ENCODE data around the gene ASL. TPM values are rescaled to one million over a fixed set of nuclear protein-coding genes. Genes with fewer than 3 reads are reported as not detected.
"Not testable (repeated sequence)": the region's sequence is repeated elsewhere in the genome, so short reads cannot be mapped to it uniquely, and the experiment has no call there.

Gene ASL
- total RNA-seq, 1 experiment from 2014 or later, result 55.3 TPM

GRCh38 chr7:66036382-66036781, 39.2 kb upstream of the ASL start:
- Mint-ChIP-seq H3K27me3 (ENCODE audit: unreplicated experiment) (no peaks in the 10 kb centered on the region), H3K9me3 (ENCODE audit: low read depth, unreplicated experiment) (no peaks in the 10 kb centered on the region), H3K4me1 (ENCODE audit: low read depth, unreplicated experiment) (no peaks in the 10 kb centered on the region), H3K36me3 (ENCODE audit: insufficient read depth, unreplicated experiment) (no peaks in the 10 kb centered on the region), H3K27ac (ENCODE audit: unreplicated experiment) (no peak overlapping the region), H3K4me3 (ENCODE audit: low read depth, unreplicated experiment) (no peak overlapping the region)
- intact Hi-C loops (cut with micrococcal nuclease; ENCODE audit: unreplicated experiment), result loop anchor here (10.0 kb wide), 1 partner anchor 118 kb away; no protein-coding TSS in a partner anchor
- CTCF ChIA-PET, result no interaction called here
- BruUV-seq (replicated peaks), result no TSS peak
- TF ChIP-seq CTCF (IDR thresholded peaks at IDR 0.05; ENCODE audit: unreplicated experiment), result no peak
- no peak for DNase-seq

DNA sequence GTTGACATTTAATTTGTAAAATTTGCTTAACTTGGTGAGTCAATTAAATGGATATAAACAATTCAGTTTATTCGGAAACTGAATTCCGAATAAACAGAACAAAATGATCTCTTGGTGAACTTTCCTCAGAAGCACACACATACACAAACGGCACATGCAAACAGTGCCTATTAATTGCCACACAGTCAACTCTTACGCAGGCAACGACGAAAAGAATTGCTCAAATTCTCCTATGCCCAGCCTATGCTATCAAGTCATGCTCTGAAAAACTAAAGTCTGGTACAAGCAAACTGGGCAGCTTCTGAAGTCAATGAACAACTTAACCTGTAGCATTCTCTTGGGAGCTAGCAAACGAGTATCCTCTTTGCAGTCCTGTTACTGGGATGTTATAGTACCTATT, 38.8 kb upstream of the ASL start:
- H3K27ac Mint-ChIP-seq (ENCODE audit: unreplicated experiment), result no peak overlapping the region
- H3K27me3 Mint-ChIP-seq (ENCODE audit: unreplicated experiment), result no peaks in the 10 kb centered on the region
- no peaks in the 10 kb centered on the region for H3K9me3 Mint-ChIP-seq (ENCODE audit: low read depth, unreplicated experiment)
- BruUV-seq (replicated peaks), result no TSS peak
- no peak for DNase-seq
- intact Hi-C loops (cut with micrococcal nuclease; ENCODE audit: unreplicated experiment), result loop anchor here (10.0 kb wide), 1 partner anchor 118 kb away; no protein-coding TSS in a partner anchor
- no peak overlapping the region for H3K4me3 Mint-ChIP-seq (ENCODE audit: low read depth, unreplicated experiment)
- no peaks in the 10 kb centered on the region for H3K4me1 Mint-ChIP-seq (ENCODE audit: low read depth, unreplicated experiment)
- CTCF ChIA-PET, result no interaction called here
- TF ChIP-seq CTCF (IDR thresholded peaks at IDR 0.05; ENCODE audit: unreplicated experiment), result no peak
- H3K36me3 Mint-ChIP-seq (ENCODE audit: insufficient read depth, unreplicated experiment), result no peaks in the 10 kb centered on the region

- CTCF ChIA-PET, result no interaction called here
- H3K4me1 Mint-ChIP-seq (ENCODE audit: low read depth, unreplicated experiment), result no peaks in the 10 kb centered on the region
- intact Hi-C loops (cut with micrococcal nuclease; ENCODE audit: unreplicated experiment), result loop anchor here (10.0 kb wide), 1 partner anchor 116 kb away; no protein-coding TSS in a partner anchor
- H3K27me3 Mint-ChIP-seq (ENCODE audit: unreplicated experiment), result no peaks in the 10 kb centered on the region
- no peaks in the 10 kb centered on the region for H3K36me3 Mint-ChIP-seq (ENCODE audit: insufficient read depth, unreplicated experiment)
- H3K9me3 Mint-ChIP-seq (ENCODE audit: low read depth, unreplicated experiment), result no peaks in the 10 kb centered on the region
- TF ChIP-seq CTCF (IDR thresholded peaks at IDR 0.05; ENCODE audit: unreplicated experiment), result no peak
- no peak overlapping the region for H3K4me3 Mint-ChIP-seq (ENCODE audit: low read depth, unreplicated experiment)
- BruUV-seq (replicated peaks), result no TSS peak
- no peak for DNase-seq
- H3K27ac Mint-ChIP-seq (ENCODE audit: unreplicated experiment), result no peak overlapping the region
Observed at GRCh38 chr7:66039094-66039670, 36.4 kb upstream of the ASL start.

DNA sequence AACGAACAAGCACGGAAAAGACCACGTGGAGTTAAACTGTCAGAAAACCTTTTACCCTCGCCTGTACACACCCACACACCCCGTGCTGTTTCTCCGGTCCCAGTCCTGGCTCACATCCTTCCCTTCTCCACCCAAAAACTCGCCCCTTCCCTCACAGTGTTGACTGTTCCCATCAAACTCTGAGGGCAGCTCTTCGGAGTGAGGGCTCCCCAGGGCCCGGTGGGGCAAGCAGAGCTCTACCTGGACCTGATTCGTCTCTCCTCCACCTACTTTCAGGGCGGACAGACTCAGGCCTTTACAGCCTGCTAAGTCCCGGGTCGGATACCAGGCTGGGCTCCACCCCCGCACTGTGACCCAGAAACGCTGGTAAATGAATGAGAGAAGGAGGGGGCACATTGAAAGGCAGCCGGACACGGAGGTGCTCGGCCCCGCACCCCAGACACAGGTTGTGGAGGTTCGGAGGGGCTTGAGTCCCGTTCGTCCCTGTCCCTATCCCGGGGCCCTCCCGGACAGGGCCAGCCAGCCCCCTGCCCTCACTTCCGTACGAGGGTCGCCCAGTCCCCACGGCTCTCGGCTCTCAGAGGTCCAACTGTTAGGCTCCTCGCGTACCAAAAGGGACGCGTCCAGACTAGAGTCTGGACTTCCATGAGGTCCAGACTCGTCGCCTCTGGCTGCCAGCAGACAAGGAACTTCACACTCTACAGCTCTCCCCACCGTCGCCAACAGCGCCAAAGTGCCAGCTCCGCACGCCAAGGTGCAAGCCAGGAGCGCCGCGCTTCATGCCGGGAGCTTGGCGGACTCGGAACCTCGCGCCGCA, 31.7 kb upstream of the ASL start:
- H3K4me3 Mint-ChIP-seq (ENCODE audit: low read depth, unreplicated experiment), result peak overlapping the region; percentile 72
- no peaks in the 10 kb centered on the region for H3K4me1 Mint-ChIP-seq (ENCODE audit: low read depth, unreplicated experiment)
- H3K9me3 Mint-ChIP-seq (ENCODE audit: low read depth, unreplicated experiment), result no peaks in the 10 kb centered on the region
- peaks cover 5% of the 10 kb centered on the region for H3K36me3 Mint-ChIP-seq (ENCODE audit: insufficient read depth, unreplicated experiment)
- no TSS peak for BruUV-seq (replicated peaks)
- intact Hi-C loops (cut with micrococcal nuclease; ENCODE audit: unreplicated experiment), result no loop called here
- CTCF ChIA-PET, result interaction anchor here (0.6 kb wide), 1 partner anchor 13 kb away, joined by 4 read pairs; no protein-coding TSS in a partner anchor
- no peak overlapping the region for H3K27ac Mint-ChIP-seq (ENCODE audit: unreplicated experiment)
- peak; percentile 39 for DNase-seq
- H3K27me3 Mint-ChIP-seq (ENCODE audit: unreplicated experiment), result no peaks in the 10 kb centered on the region
- no peak for TF ChIP-seq CTCF (IDR thresholded peaks at IDR 0.05; ENCODE audit: unreplicated experiment)

DNA sequence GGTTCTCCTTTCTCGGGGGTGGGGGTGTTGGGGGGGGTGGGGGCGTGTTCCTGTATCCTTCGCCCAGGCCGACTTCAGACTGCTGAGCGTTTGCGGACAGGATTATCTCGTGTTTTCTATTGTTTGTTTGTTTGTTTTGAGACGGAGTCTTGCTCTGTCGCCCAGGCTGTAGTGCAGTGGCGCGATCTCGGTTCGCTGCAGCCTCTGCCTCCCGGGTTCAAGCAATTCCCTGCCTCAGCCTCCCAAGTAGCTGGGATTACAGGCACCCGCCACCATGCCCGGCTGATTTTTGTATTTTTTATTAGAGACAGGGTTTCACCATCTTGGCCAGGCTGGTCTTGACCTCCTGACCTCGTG, 31.1 kb upstream of the ASL start:
- H3K36me3 Mint-ChIP-seq (ENCODE audit: insufficient read depth, unreplicated experiment); DNase-seq; H3K27me3 Mint-ChIP-seq (ENCODE audit: unreplicated experiment); intact Hi-C loops (cut with micrococcal nuclease; ENCODE audit: unreplicated experiment); H3K27ac Mint-ChIP-seq (ENCODE audit: unreplicated experiment); H3K9me3 Mint-ChIP-seq (ENCODE audit: low read depth, unreplicated experiment); BruUV-seq (replicated peaks); H3K4me1 Mint-ChIP-seq (ENCODE audit: low read depth, unreplicated experiment): not testable (repeated sequence)
- CTCF ChIA-PET, result interaction anchor here (0.6 kb wide), 1 partner anchor 13 kb away, joined by 4 read pairs; no protein-coding TSS in a partner anchor
- peak overlapping the region; percentile 72 for H3K4me3 Mint-ChIP-seq (ENCODE audit: low read depth, unreplicated experiment)

Data from Calu3 (cell line).